ENCODE measurements around the gene GGN.

The GGN gene

GRCh38 chr19:38417544-38418506 is 30.0 kb upstream of the GGN start:
- 0 out of 2 replicates have a peak, but pooled peaks have one; percentile 32 for TF ChIP-seq USF1 (IDR thresholded peaks at IDR 0.05)
- no peak for TF ChIP-seq TCF12 (IDR thresholded peaks at IDR 0.05; ENCODE audit: low read depth)
- TF ChIP-seq CREB1 (IDR thresholded peaks at IDR 0.05; ENCODE audit: low read depth): peak; percentile 45; the same call in 1 of the 2 replicates
- TF ChIP-seq MAX (IDR thresholded peaks at IDR 0.05): peak; percentile 18
- TF ChIP-seq ZBTB7A (IDR thresholded peaks at IDR 0.05; ENCODE audit: low read depth): 0 out of 2 replicates have a peak, but pooled peaks have one; percentile 54

GRCh38 chr19:38417146-38417543 is 29.3 kb upstream of the GGN start:
- TF ChIP-seq EP300 (IDR thresholded peaks at IDR 0.05; ENCODE audit: borderline replicate concordance): no peak
- TF ChIP-seq CEBPB (IDR thresholded peaks at IDR 0.05): no peak
- no peak for TF ChIP-seq TEAD4 (IDR thresholded peaks at IDR 0.05)
- no peak for TF ChIP-seq FOXM1 (IDR thresholded peaks at IDR 0.05; ENCODE audit: borderline replicate concordance, low read depth)
- no peak for TF ChIP-seq TAF1 (IDR thresholded peaks at IDR 0.05; ENCODE audit: low read depth)
- no peak for TF ChIP-seq TCF12 (IDR thresholded peaks at IDR 0.05; ENCODE audit: low read depth)
- no peak for TF ChIP-seq REST (IDR thresholded peaks at IDR 0.05; ENCODE audit: low read depth)
- TF ChIP-seq CREB1 (IDR thresholded peaks at IDR 0.05; ENCODE audit: low read depth): no peak
- no peak for TF ChIP-seq ZBTB7A (IDR thresholded peaks at IDR 0.05; ENCODE audit: low read depth)
- no peak for TF ChIP-seq EGR1 (IDR thresholded peaks at IDR 0.05)
- no peak for TF ChIP-seq MAX (IDR thresholded peaks at IDR 0.05)

- TF ChIP-seq REST (IDR thresholded peaks at IDR 0.05; ENCODE audit: low read depth) (no peak), CEBPB (IDR thresholded peaks at IDR 0.05) (no peak), TEAD4 (IDR thresholded peaks at IDR 0.05) (no peak), USF1 (IDR thresholded peaks at IDR 0.05) (no peak), MAX (IDR thresholded peaks at IDR 0.05) (no peak), ZBTB7A (IDR thresholded peaks at IDR 0.05; ENCODE audit: low read depth) (no peak), TCF12 (IDR thresholded peaks at IDR 0.05; ENCODE audit: low read depth) (no peak), NFIC (IDR thresholded peaks at IDR 0.05) (no peak), EP300 (IDR thresholded peaks at IDR 0.05; ENCODE audit: borderline replicate concordance) (no peak)
These were observed 25.6 kb upstream of the GGN start for GRCh38 chr19:38413416-38413815.

GRCh38 chr19:38412961-38413360 is 25.1 kb upstream of the GGN start:
- TF ChIP-seq REST (IDR thresholded peaks at IDR 0.05; ENCODE audit: low read depth): no peak
- TF ChIP-seq NFIC (IDR thresholded peaks at IDR 0.05): no peak
- TF ChIP-seq FOXM1 (IDR thresholded peaks at IDR 0.05; ENCODE audit: borderline replicate concordance, low read depth): no peak
- no peak for TF ChIP-seq YY1 (IDR thresholded peaks at IDR 0.05; ENCODE audit: low read depth)
- no peak for TF ChIP-seq USF1 (IDR thresholded peaks at IDR 0.05)
- TF ChIP-seq EGR1 (IDR thresholded peaks at IDR 0.05): no peak

Data from Ishikawa (cell line).